Endothelial cell of umbilical vein (primary cell): Measurements from ENCODE around the gene CDX1. TPM values are rescaled to one million over a fixed set of nuclear protein-coding genes. Genes with fewer than 3 reads are reported as not detected.

Experiments
- BruUV-seq: library from RNA; stranded (reverse); fragments of 400-500 nt; replicated peaks from 2 replicates; lab custom pipeline; 2021; lab: Mats Ljungman, UMichigan
- CTCF ChIA-PET: fragments of 300-600, 350-600 bp; sonication (Branson Sonifier 250); formaldehyde crosslinking; loops from one replicate; lab custom pipeline; 2021; ENCODE audit warnings: antibody characterized with exemption, inconsistent platforms; lab: Charles Lee
- POLR2A ChIA-PET: fragments of 300-600, 350-600 bp; sonication (Branson Sonifier 250); formaldehyde crosslinking; loops from one replicate; lab custom pipeline; 2021; ENCODE audit warnings: antibody characterized with exemption, inconsistent platforms; lab: Charles Lee
- DNase-seq: peaks from one replicate; pipeline ENCODE4 v3.0.0-alpha.2; 2011; ENCODE audit warnings: low read depth, low spot score
- FAIRE-seq: peaks from 2 replicates; lab custom pipeline; 2011; peaks lifted over from hg19 to GRCh38; lab: Jason Lieb, UNC
- H2AFZ ChIP-seq: 2 replicates; pipeline ENCODE4 v1.6.0; 2012; ENCODE audit warnings: low read depth, low read length, control low read depth, inconsistent platforms
- H3K27ac ChIP-seq: 2 replicates; pipeline ENCODE4 v1.5.1; 2011; ENCODE audit warnings: low read depth, mild to moderate bottlenecking, control low read depth, low read length, moderate library complexity; ENCODE audit not compliant: insufficient read depth
- H3K27me3 ChIP-seq, 2 experiments: 2 replicates each; pipeline versions ENCODE4 v1.6.0 to v1.6.1; 2011; ENCODE audit warnings: low read length in 2 of 2, mixed read lengths in 1 of 2; ENCODE audit not compliant: control insufficient read depth in 2 of 2, insufficient read depth in 2 of 2
- H3K36me3 ChIP-seq, 2 experiments: 2 replicates in 1 of 2; 3 replicates in 1 of 2; pipeline ENCODE4 v1.5.1; 2011; ENCODE audit warnings: low read length in 2 of 2, mild to moderate bottlenecking in 1 of 2, moderate library complexity in 1 of 2; ENCODE audit not compliant: control insufficient read depth in 2 of 2, insufficient read depth in 2 of 2; ENCODE audit errors: extremely low read depth in 1 of 2
- H3K4me1 ChIP-seq: 3 replicates; pipeline ENCODE4 v1.5.1; 2011; ENCODE audit warnings: mild to moderate bottlenecking, low read length; ENCODE audit not compliant: control insufficient read depth, insufficient read depth; ENCODE audit errors: extremely low read depth
- H3K4me2 ChIP-seq: 2 replicates; pipeline ENCODE4 v1.6.1; 2011; ENCODE audit warnings: low read length, control low read depth, mixed read lengths; ENCODE audit not compliant: insufficient read depth
- H3K4me3 ChIP-seq, 3 experiments: fragments of 200-600 bp in 1 of 3; sonication (generic), shearing (Covaris generic) in 1 of 3; replicated peaks in 1 of 3; 2 replicates each; pipeline ENCODE4 v1.5.1; 2011 to 2016; ENCODE audit warnings: control low read depth in 3 of 3, low read length in 3 of 3, mild to moderate bottlenecking in 2 of 3, inconsistent platforms in 1 of 3, low read depth in 1 of 3, moderate library complexity in 1 of 3; ENCODE audit not compliant: insufficient read depth in 1 of 3
- H3K79me2 ChIP-seq: 2 replicates; pipeline ENCODE4 v1.6.0; 2012; ENCODE audit warnings: low read length, inconsistent platforms; ENCODE audit not compliant: control insufficient read depth, insufficient read depth
- H3K9ac ChIP-seq: replicated peaks from 2 replicates; pipeline ENCODE3; 2011; ENCODE audit warnings: low read length, control low read depth; ENCODE audit not compliant: insufficient read depth; ENCODE audit errors: extremely low read depth
- H3K9me1 ChIP-seq: replicated peaks from 3 replicates; pipeline ENCODE4 v1.6.0; 2011; ENCODE audit warnings: mild to moderate bottlenecking, low read length; ENCODE audit not compliant: control insufficient read depth, insufficient read depth; ENCODE audit errors: extremely low read depth
- H3K9me3 ChIP-seq: replicated peaks from 2 replicates; pipeline ENCODE4 v1.5.1; 2012; ENCODE audit warnings: low read length, inconsistent platforms; ENCODE audit not compliant: control insufficient read depth, insufficient read depth
- H4K20me1 ChIP-seq: replicated peaks from 2 replicates; pipeline ENCODE3; 2011; ENCODE audit warnings: mild to moderate bottlenecking, low read length; ENCODE audit not compliant: control insufficient read depth, insufficient read depth; ENCODE audit errors: extremely low read depth
- EZH2 ChIP-seq: IDR thresholded peaks from 2 replicates; pipeline ENCODE4 v1.6.1; 2012; ENCODE audit warnings: borderline replicate concordance, low read depth, mild to moderate bottlenecking, moderate library complexity, low read length, inconsistent platforms; ENCODE audit not compliant: severe bottlenecking
- FOS ChIP-seq: IDR thresholded peaks from 2 replicates; pipeline ENCODE4 v1.6.1; 2011; ENCODE audit warnings: mild to moderate bottlenecking, low read length, moderate library complexity, borderline replicate concordance; ENCODE audit not compliant: insufficient read depth
- GATA2 ChIP-seq: IDR thresholded peaks from 2 replicates; pipeline ENCODE4 v1.7.0; 2011; ENCODE audit warnings: low read depth, mild to moderate bottlenecking, moderate library complexity, mixed read lengths, low read length; ENCODE audit not compliant: insufficient read length, insufficient read depth
- JUN ChIP-seq: IDR thresholded peaks from 2 replicates; pipeline ENCODE4 v1.6.1; 2011; ENCODE audit warnings: borderline replicate concordance, low read depth; ENCODE audit not compliant: insufficient read length, insufficient read depth
- MYC ChIP-seq: IDR thresholded peaks from one replicate; pipeline ENCODE4 v1.6.1; 2011; ENCODE audit warnings: mild to moderate bottlenecking, low read depth, low read length
- POLR2A ChIP-seq: IDR thresholded peaks from 2 replicates; pipeline ENCODE4 v1.6.1; 2012; ENCODE audit warnings: low read depth, mild to moderate bottlenecking, control low read depth, low read length
- POLR2AphosphoS5 ChIP-seq: IDR thresholded peaks from 2 replicates; pipeline ENCODE4 v1.6.1; 2012; ENCODE audit warnings: low read depth, mild to moderate bottlenecking, control low read depth, low read length, moderate library complexity; ENCODE audit not compliant: insufficient read depth
- dilution Hi-C: fragments of 300-500 bp; cut with MboI; formaldehyde crosslinking; loops from one replicate; pipeline ENCODE4 v1.15.0; 2019; ENCODE audit warnings: low sequenced_read_pairs; ENCODE audit not compliant: extremely low pct_ligation_motif_present
- intact Hi-C: fragments of 100-400 bp; cut with micrococcal nuclease; formaldehyde crosslinking; loops from one replicate; pipeline ENCODE4 v1.10.0; 2022
- polyA plus RNA-seq, 4 experiments: library from polyadenylated mRNA; depleted of rRNA in 3 of 4; stranded (reverse) in 3 of 4; unstranded in 1 of 4; fragments of >200 nt; gene quantifications; 2 replicates each; pipeline versions ENCODE4 v1.2.1 to v1.2.3, GENCODE V29; 2011 to 2012; ENCODE audit warnings: missing spikeins in 1 of 4
- total RNA-seq: library from RNA; stranded (reverse); gene quantifications from 2 replicates; pipeline ENCODE4 v1.2.3, GENCODE V29; 2021
- TF ChIP-seq, protein P1 (sequence below): IDR thresholded peaks from 2 replicates; pipeline ENCODE4 v1.6.1; 2011; ENCODE audit not compliant: insufficient read depth, insufficient read length
- TF ChIP-seq, protein P2 (sequence below), 2 donors: IDR thresholded peaks; 1 replicate in 1 of 2; 2 replicates in 1 of 2; pipeline ENCODE4 v1.5.1; 2011; ENCODE audit warnings: low read length in 2 of 2, mild to moderate bottlenecking in 2 of 2, moderate library complexity in 2 of 2, control low read depth in 1 of 2, inconsistent platforms in 1 of 2, low read depth in 1 of 2; ENCODE audit not compliant: insufficient read depth in 1 of 2; ENCODE audit errors: extremely low read depth in 1 of 2

The CDX1 gene
- total and polyA plus RNA-seq, 2 donors (not counting 3 experiments of a cell fraction or from before 2014, with no cell fraction given): not detected

DNA sequence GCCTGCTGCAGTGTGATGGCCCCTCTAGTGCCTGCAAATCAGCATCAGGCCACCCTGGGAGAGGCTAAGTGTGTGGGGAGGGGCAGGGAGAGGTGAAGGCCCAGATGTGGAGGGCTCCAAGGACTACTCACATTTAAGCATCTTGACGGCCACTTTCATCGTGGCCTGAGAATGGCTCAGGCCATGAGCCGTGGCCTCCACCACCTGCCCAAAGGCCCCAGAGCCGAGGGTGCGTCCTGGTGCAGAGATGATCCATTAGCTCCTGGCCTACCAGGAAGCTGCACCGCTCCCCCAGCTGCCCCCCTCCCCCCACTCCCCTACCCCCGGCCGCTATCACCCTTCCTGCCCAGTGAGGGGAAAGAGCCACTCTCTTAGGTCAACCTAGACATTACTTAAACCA, 42.0 kb upstream of the CDX1 start:
- no peak for FAIRE-seq
- no peak overlapping the region for H2AFZ ChIP-seq
- CTCF ChIA-PET: interaction anchor here (1.2 kb wide), 1 partner anchor 10 kb away, joined by 3 read pairs; no protein-coding TSS in a partner anchor

More for the DNA sequence above, 42.0 kb upstream of the CDX1 start:
- Histone ChIP-seq H3K9ac (no peak overlapping the region), H3K27ac (no peak overlapping the region), H3K9me1 (no peaks in the 10 kb centered on the region), H3K4me2 (no peak overlapping the region), H3K79me2 (no peaks in the 10 kb centered on the region), H3K27me3 (no peaks in the 10 kb centered on the region), H3K9me3 (no peaks in the 10 kb centered on the region), H3K36me3 (no peaks in the 10 kb centered on the region), H3K4me3 (no peak overlapping the region), H4K20me1 (no peaks in the 10 kb centered on the region), H3K4me1 (peaks cover 10% of the 10 kb centered on the region)
- intact Hi-C loops (no loop called here), dilution Hi-C loops (no loop called here)
- no TSS peak for BruUV-seq
- TF ChIP-seq, protein P1, sequence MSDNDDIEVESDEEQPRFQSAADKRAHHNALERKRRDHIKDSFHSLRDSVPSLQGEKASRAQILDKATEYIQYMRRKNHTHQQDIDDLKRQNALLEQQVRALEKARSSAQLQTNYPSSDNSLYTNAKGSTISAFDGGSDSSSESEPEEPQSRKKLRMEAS: no peak
- TF ChIP-seq JUN (no peak), POLR2AphosphoS5 (no peak), FOS (no peak), POLR2A (no peak), GATA2 (no peak), MYC (no peak), EZH2 (no peak)
- TF ChIP-seq, protein P2, sequence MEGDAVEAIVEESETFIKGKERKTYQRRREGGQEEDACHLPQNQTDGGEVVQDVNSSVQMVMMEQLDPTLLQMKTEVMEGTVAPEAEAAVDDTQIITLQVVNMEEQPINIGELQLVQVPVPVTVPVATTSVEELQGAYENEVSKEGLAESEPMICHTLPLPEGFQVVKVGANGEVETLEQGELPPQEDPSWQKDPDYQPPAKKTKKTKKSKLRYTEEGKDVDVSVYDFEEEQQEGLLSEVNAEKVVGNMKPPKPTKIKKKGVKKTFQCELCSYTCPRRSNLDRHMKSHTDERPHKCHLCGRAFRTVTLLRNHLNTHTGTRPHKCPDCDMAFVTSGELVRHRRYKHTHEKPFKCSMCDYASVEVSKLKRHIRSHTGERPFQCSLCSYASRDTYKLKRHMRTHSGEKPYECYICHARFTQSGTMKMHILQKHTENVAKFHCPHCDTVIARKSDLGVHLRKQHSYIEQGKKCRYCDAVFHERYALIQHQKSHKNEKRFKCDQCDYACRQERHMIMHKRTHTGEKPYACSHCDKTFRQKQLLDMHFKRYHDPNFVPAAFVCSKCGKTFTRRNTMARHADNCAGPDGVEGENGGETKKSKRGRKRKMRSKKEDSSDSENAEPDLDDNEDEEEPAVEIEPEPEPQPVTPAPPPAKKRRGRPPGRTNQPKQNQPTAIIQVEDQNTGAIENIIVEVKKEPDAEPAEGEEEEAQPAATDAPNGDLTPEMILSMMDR (IDR thresholded peaks at IDR 0.05; ENCODE audit: extremely low read depth in 1 of 2, insufficient read depth in 1 of 2, low read depth in 1 of 2, low read length in 2 of 2): no peak
- POLR2A ChIA-PET: interaction anchor here (0.6 kb wide), 1 partner anchor 14 kb away, joined by 3 read pairs; no protein-coding TSS in a partner anchor
- DNase-seq: no peak
